ENCODE results near the gene SHC4.
A peak's percentile ranks its signal among the peaks of the same experiment; 100 is the strongest.
"Not testable (repeated sequence)": the region's sequence is repeated elsewhere in the genome, so short reads cannot be mapped to it uniquely, and the experiment has no call there.

Gene SHC4

DNA sequence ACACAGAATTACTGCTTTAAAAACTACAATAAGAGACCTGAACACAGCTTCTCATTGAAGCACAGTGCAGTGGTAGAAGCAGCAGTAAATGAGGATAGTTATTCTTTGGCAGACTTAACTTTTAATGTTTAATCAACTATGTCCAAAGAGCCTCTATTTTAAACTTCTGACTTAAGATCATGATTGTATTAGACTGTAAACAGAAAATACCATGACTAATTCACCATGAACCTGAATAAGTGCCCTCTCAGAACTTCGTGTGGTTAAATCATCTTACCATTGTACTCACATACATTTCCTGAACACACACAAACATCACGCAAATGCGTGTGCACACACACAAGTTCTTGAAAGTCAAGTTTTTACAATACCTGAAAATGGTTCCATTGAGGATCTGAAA lies 166.8 kb downstream of the SHC4 start:
- TF ChIP-seq CTCF (IDR thresholded peaks at IDR 0.05), result no peak
- TF ChIP-seq ZFX (IDR thresholded peaks at IDR 0.05; ENCODE audit: borderline replicate concordance), result no peak
- H3K27ac ChIP-seq, result no peak overlapping the region

GRCh38 chr15:48796521-48796920 lies 167.2 kb downstream of the SHC4 start:
- no peak overlapping the region for H3K27ac ChIP-seq
- TF ChIP-seq CTCF (IDR thresholded peaks at IDR 0.05), result no peak
- no peak for TF ChIP-seq ZFX (IDR thresholded peaks at IDR 0.05; ENCODE audit: borderline replicate concordance)

DNA sequence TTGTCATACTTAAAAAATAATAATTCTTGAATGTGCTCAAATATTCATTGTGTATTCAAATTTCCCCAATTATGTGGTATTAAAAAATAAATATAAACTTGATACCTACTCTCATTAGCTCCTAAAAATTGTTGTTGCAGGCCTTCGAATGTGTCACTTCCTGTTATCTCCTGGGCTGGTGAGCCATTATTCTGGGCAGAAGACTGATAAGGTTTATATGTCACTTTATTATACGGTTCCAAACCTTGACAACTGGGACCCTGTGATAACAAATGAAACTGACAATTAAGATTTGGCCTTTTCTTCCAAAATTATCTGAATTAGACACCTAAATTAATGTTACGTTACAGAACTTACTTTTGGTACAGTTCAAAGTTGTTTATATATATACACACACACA lies 167.8 kb downstream of the SHC4 start:
- no peak overlapping the region for H3K27ac ChIP-seq
- no peak for TF ChIP-seq CTCF (IDR thresholded peaks at IDR 0.05)
- TF ChIP-seq ZFX (IDR thresholded peaks at IDR 0.05; ENCODE audit: borderline replicate concordance), result no peak

DNA sequence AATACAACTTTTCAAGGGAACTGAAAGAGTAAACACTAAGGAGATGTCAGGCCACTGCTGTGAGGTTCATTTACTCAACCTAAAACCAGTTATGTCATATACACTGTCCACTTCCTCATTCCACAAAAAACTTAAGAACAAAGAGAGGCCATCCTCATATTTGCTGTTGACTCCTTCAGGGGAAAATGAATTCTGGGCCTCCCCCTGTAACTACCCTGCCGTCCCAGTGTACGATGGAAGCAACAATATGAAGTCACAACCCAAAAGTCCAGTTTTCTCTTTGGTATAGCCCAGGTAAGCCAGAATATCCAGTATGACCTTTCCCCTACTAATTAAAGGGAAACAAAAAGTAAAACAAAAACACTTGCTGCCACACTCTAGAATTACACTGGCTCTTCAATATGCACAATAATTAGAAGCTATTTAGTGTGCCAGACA lies 169.0 kb downstream of the SHC4 start:
- no peak overlapping the region for H3K27ac ChIP-seq
- TF ChIP-seq CTCF (IDR thresholded peaks at IDR 0.05), result no peak
- no peak for TF ChIP-seq ZFX (IDR thresholded peaks at IDR 0.05; ENCODE audit: borderline replicate concordance)

GRCh38 chr15:48792408-48792807 lies 171.3 kb downstream of the SHC4 start:
- TF ChIP-seq ZFX (IDR thresholded peaks at IDR 0.05; ENCODE audit: borderline replicate concordance) (no peak), CTCF (IDR thresholded peaks at IDR 0.05) (no peak)
- H3K27ac ChIP-seq, result peak overlapping the region; percentile 27; the same call in 1 of the 2 replicates

DNA sequence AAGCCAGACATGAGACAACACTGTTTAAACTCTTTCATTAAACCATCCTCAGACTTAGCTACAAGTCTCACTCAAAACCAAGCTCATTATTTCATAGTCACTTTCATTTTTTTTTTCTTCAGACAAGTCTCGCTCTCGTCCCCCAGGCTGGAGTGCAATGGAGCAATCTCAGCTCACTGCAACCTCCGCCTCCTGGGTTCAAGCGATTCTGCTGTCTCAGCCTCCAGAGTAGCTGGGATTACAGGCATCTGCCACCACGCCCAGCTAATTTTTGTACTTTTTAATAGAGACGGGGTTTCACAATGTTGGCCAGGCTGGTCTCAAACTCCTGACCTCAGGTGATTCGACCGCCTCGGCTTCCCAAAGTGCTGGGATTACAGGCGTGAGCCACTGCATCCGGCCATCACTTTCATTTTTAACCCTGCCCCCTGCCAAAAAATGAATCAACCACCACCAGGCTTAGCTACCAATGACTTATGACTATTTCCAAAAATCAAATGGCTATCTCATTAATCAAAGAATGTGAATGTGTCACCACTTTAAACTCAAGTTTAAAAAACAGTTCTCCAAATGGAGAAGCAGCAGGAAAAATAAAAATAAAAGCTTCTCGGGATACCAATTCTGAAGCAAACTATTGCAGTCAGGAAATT lies 173.1 kb downstream of the SHC4 start:
- H3K27ac ChIP-seq, result not testable (repeated sequence)

DNA sequence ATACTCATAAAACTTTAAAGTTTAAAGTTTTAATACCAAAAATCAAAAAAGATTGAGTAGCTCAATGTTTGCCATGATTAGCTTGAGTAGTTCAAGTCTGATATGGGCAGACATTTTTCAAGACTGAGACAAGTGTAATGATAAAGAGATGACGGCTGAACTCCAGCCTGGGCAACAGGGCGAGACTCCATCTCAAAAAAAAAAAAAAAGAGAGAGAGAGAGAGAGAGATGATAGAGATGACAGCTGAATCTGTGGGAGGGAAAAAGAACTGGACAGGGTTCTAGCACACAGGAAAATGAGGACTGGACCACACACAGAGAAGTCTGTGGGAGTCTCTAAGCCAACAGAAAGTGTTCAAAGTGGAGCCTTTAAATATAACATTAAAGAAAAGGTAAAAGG lies 178.0 kb downstream of the SHC4 start:
- TF ChIP-seq ZFX (IDR thresholded peaks at IDR 0.05; ENCODE audit: borderline replicate concordance), result no peak
- no peak for TF ChIP-seq CTCF (IDR thresholded peaks at IDR 0.05)
- no peak overlapping the region for H3K27ac ChIP-seq

GRCh38 chr15:48785195-48785594 lies 178.5 kb downstream of the SHC4 start:
- TF ChIP-seq ZFX (IDR thresholded peaks at IDR 0.05; ENCODE audit: borderline replicate concordance) (no peak), CTCF (IDR thresholded peaks at IDR 0.05) (no peak)
- no peak overlapping the region for H3K27ac ChIP-seq

Measured in 22Rv1 (cell line).